A549 treated with DMSO at 1 μM for 4 hours (cell line): ENCODE data around the gene PRR20D. TPM values are rescaled to one million over a fixed set of nuclear protein-coding genes. Genes with fewer than 3 reads are reported as not detected.

Experiments
- total RNA-seq: library from RNA; stranded (reverse); fragments of 200-300 nt; extraction: Qiagen RNA extraction; gene quantifications from 5 replicates; pipeline ENCODE4 v1.2.3, GENCODE V29; 2022; ENCODE audit warnings: low read depth

Gene PRR20D
- total RNA-seq, result not detected in 5 replicates

DNA sequence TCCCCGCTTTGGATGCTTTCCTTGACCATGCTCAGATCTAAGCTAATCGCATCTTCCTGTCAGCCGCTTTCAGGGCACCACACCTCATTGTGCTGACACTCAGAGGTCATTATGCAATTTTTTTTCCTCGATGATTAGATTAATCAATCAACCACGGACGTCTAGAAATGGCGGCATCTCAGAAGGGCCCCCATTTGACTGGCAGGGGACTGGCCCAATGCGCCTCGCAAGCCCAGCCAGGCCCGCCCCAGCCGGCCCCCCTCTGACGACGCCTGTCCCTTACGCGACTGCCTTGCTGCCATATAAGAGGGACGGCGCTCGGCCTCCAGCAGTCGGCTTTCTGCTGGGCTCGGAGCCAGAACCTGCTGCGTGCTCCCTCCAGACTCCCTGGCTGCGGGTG lies at the start of gene PRR20D:
Gene PRR20D (plus strand): TSS at position 301 of the 400 bp plus-strand sequence. CDS start 387 bp downstream, outside the sequence.

DNA sequence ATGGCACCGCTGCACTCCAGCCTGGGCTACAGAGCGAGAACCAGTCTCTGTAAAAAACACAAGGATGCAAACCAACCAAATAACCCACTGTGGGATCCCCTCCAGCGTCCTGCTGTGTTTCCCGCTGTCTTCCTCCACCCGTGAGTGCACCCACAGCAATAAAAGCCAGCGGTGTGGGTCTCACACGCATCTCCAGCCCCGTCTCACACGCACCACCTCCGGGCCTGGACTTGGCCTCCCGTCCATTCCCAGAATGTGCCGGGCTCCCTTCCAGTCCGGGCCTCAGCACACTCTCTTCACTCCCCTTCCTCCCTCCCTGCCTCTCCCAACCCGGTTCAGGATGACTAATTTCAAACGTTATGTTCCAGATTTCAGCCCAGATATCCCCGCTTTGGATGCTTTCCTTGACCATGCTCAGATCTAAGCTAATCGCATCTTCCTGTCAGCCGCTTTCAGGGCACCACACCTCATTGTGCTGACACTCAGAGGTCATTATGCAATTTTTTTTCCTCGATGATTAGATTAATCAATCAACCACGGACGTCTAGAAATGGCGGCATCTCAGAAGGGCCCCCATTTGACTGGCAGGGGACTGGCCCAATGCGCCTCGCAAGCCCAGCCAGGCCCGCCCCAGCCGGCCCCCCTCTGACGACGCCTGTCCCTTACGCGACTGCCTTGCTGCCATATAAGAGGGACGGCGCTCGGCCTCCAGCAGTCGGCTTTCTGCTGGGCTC lies 20.0 kb upstream of the PRR20D start, which contains the start of gene PRR20A:
Gene PRR20A (plus strand): TSS at position 684 of the 734 bp plus-strand sequence. CDS start 387 bp downstream, outside the sequence.

DNA sequence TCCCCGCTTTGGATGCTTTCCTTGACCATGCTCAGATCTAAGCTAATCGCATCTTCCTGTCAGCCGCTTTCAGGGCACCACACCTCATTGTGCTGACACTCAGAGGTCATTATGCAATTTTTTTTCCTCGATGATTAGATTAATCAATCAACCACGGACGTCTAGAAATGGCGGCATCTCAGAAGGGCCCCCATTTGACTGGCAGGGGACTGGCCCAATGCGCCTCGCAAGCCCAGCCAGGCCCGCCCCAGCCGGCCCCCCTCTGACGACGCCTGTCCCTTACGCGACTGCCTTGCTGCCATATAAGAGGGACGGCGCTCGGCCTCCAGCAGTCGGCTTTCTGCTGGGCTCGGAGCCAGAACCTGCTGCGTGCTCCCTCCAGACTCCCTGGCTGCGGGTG lies 13.2 kb upstream of the PRR20D start, which contains the start of gene PRR20B:
Gene PRR20B (plus strand): TSS at position 301 of the 400 bp plus-strand sequence. CDS start 387 bp downstream, outside the sequence.

DNA sequence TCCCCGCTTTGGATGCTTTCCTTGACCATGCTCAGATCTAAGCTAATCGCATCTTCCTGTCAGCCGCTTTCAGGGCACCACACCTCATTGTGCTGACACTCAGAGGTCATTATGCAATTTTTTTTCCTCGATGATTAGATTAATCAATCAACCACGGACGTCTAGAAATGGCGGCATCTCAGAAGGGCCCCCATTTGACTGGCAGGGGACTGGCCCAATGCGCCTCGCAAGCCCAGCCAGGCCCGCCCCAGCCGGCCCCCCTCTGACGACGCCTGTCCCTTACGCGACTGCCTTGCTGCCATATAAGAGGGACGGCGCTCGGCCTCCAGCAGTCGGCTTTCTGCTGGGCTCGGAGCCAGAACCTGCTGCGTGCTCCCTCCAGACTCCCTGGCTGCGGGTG lies 6.7 kb upstream of the PRR20D start, which contains the start of gene PRR20C:
Gene PRR20C (plus strand): TSS at position 301 of the 400 bp plus-strand sequence. CDS start 387 bp downstream, outside the sequence.

DNA sequence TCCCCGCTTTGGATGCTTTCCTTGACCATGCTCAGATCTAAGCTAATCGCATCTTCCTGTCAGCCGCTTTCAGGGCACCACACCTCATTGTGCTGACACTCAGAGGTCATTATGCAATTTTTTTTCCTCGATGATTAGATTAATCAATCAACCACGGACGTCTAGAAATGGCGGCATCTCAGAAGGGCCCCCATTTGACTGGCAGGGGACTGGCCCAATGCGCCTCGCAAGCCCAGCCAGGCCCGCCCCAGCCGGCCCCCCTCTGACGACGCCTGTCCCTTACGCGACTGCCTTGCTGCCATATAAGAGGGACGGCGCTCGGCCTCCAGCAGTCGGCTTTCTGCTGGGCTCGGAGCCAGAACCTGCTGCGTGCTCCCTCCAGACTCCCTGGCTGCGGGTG lies 6.5 kb downstream of the PRR20D start, which contains the start of gene PRR20E:
Gene PRR20E (plus strand): TSS at position 301 of the 400 bp plus-strand sequence. CDS start 387 bp downstream, outside the sequence.

Other genes with a start within 250 kb of the PRR20D start
- not detected in 5 replicates for gene PRR20A, start 19.7 kb upstream of the PRR20D start, total RNA-seq
- not detected in 5 replicates for gene PRR20B, start 13.1 kb upstream of the PRR20D start, total RNA-seq
- not detected in 5 replicates for gene PRR20C, start 6.6 kb upstream of the PRR20D start, total RNA-seq
- gene PRR20E, start 6.6 kb downstream of the PRR20D start, total RNA-seq, result not detected in 5 replicates